GM15510 (cell line): ENCODE data around the gene OR52E5.

Source experiments
- POLR2A ChIP-seq: IDR thresholded peaks from 3 replicates; pipeline ENCODE4 v1.6.1; 2011; ENCODE audit warnings: borderline replicate concordance; ENCODE audit not compliant: insufficient read length; ENCODE audit errors: extremely low read depth

OR52E5 gene

DNA sequence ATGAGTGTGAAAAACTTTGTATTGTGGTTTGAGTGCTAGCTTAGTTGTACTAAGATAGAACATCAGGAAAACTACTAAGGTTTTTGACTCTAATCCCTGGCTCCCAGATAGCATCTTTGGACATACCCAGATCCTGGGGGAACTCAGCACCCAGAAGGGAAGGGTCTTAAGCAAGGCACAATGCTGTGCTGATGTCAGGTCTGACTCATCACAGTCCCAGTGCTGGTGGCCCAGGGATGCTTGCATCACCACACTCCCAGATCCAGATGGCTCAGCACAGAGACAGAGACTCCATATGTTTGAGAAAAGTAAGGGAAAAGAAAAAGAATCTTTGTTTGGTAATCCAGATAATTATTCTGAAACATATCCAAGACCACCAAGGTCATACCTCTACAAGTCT lies 30.8 kb downstream of the OR52E5 start:
- TF ChIP-seq POLR2A, result no peak

DNA sequence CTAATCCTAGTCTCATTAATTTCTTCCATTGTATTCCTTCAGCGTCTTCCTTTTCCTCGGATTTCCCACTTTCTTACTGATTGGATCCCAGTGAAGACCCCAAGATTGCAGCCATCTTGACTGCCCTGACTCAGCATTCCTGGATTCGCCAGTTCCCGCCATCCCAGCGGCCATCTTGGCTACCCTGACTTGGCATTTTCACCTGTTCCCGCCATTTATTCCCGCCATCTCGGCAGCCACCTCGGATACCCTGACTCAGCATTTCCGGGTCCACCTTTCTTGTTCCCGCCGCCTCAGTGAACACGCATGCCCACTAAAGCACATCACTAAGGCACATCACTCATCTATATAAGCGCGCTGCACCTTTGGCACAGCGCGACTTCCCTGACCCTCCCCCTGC lies 35.3 kb downstream of the OR52E5 start:
- no peak for TF ChIP-seq POLR2A

DNA sequence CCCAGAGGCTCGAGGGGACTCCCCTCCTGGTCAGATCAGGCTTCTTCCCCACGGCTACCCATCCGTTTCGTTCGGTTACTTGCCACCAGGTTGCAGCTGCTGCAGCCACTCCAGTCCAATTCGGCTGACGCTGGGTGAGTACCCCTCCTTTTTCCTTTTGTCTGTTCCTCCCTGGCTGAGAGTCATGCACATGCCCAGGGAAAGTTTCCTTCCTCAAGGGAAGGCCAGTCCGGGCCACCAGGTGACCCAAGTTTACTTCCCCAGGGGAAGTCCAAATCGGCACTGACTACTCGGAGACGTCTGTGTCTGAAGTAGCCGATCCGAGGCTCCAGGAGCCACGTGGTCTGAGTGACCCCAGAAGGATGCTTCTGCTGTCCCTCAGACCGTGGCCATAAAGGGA lies 35.8 kb downstream of the OR52E5 start:
- TF ChIP-seq POLR2A, result no peak

DNA sequence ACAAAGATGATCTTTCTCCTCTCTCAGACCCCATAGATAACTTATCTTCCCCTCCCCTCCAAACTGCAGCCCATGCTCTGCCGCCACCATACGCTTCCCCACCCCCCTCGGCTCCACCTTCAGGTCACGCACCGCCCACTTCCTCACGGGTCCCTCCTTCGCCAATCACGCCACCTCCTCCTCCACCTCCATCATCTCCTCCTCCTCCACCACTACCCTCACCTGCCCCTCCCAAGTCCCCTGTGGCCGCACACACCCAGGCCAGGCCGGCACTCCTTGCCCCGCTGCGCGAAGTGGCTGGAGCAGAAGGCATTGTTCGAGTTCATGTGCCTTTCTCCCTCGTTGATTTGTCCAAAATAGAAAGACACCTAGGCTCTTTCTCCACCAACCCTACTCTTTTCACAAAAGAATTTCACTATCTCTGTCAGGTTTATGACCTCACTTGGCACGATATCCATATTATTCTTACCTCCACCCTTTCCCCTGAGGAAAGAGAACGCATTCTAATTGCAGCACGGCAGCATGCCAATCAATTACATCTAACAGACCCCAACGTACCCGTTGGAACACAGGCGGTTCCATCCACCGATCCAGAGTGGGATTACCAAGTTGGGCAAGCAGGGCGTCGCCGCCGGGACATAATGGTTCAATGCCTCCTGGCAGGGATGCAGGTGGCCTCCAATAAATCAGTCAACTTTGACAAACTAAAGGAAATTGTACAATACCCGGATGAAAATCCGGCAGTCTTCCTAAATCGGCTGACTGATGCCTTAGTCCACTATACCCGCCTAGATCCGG lies 36.8 kb downstream of the OR52E5 start:
- TF ChIP-seq POLR2A, result no peak

DNA sequence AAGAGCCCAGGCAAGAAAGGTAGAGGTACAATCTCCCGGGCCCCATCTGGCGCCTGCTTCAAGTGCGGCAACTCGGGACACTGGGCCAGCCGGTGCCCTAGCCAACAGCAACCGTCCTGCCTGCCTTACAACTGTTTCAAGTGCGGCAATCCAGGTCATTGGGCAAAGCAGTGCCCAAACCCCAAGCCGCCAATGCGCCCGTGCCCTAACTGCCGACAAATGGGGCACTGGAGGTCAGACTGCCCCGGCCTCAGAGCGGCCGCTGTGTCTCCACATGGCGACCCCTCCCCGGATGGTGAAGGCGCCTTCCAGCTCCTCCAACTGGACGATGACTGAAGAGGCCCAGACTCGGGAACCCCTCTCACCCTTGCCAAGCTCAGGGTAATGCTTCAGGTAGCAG lies 37.6 kb downstream of the OR52E5 start:
- no peak for TF ChIP-seq POLR2A

DNA sequence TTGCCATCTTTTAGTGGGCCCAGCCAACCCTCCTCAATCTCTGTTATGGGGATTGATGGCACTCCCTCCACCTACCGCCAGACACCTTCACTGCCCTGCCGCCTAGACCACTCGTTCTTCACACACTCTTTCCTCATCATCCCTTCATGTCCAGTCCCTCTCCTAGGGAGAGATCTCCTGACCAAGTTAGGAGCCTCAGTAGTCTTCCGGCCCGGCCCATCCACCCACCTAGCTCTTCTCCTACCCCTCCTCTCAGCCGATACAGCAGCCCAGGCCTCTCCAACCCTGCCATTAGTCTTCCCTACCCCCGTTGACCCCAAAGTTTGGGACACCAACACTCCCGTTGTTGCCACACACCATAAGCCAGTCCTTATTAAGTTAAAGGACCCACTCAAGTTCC lies 38.1 kb downstream of the OR52E5 start:
- TF ChIP-seq POLR2A, result no peak

DNA sequence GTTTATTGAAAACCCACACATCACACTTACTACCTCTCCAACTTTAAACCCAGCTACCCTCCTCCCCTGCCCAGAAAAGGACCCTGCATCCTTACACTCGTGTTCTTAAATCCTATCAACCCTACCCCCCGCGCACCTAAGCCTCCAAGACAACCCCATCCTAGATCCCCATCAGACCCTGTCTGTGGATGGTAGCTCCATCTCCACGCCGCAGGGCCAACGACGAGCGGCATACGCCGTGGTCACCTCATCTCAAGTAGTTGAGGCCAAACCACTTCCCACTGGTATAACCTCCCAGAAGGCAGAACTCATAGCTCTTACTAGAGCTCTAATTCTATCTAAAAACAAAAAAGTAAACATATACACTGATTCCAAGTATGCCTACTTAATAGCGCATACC lies 39.7 kb downstream of the OR52E5 start:
- no peak for TF ChIP-seq POLR2A

DNA sequence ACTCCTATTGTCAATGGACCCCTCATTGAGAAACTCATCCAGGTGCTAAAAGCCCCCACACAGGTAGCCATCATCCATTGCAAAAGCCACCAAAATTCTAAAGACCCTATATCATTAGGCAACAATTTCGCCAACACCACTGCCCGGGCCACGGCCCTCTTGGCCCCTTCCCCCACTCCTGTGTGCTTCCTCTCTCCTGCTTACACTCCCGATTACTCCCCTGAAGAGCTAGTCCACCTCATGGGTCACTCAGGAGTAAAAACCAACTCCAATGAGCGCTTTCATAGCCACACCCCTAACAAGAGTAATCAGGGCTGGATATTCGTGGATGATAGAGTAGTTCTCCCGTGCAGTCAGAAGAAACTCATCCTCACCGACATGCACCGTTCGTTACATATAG lies 40.1 kb downstream of the OR52E5 start:
- no peak for TF ChIP-seq POLR2A

DNA sequence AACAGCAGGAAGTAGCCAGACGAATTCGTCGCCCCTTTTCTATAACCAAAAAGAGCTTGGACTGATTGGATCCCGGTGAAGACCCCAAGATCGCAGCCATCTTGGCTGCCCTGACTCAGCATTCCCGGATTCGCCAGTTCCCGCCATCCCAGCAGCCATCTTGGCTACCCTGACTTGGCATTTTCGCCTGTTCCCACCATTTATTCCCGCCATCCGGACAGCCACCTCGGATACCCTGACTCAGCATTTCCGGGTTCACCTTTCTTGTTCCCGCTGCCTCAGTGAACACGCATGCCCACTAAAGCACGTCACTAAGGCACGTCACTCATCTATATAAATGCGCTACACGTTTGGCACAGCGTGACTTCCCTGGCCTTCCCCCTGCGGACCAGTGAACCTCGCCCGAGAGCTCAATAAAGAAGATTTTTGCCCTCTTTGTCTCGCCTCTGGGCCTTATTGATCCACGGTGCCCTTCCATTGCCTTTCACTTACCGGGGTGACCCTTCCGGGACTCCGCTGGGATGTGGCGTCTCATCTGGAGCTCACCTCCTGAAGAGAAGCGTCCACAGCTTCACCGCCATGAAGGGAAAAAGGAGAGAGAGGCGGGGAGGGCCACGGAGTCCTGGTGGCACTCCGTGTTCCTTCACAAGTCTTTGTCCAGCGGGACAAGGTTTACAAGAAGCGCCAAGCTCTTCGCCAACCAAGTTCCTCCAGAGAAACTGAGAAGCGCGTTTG lies 45.0 kb downstream of the OR52E5 start:
- no peak for TF ChIP-seq POLR2A

DNA sequence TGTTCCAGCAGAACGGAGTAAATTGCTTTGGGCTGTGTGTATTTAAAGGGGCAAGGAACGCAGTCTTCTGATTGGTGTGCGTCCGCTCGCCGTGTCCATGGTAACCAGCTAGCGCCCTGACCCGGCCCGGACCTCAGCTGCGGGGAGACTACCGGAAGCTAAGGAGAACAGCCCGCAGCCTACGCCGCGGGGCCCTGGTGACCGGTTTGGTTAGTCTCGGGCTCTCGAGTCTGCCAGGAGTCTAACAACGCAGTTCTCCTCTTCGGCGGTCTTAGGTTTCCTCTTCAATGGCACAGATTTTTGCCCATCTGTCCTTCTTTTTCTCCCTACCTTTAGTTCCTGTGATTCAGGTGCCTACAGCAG lies 45.6 kb downstream of the OR52E5 start:
- no peak for TF ChIP-seq POLR2A

DNA sequence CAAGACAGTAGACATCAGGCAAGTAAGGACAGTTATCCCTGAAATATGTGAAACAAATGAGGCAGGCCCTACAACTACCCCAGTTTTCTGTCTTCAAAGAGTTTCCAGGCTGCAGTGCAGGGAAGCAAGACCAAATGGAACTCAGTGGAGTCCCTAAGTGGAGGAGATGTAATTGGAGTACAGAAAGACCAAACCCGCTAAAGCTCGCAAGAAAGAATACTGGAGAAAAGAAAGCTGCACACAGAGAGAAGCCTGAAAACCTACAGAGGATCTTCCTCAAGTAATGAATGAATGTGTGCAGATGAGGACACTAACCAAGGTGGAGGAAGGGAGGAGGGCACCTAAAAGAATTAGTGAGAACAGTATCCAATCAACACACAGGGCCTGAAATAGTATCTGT lies 47.7 kb downstream of the OR52E5 start:
- no peak for TF ChIP-seq POLR2A

DNA sequence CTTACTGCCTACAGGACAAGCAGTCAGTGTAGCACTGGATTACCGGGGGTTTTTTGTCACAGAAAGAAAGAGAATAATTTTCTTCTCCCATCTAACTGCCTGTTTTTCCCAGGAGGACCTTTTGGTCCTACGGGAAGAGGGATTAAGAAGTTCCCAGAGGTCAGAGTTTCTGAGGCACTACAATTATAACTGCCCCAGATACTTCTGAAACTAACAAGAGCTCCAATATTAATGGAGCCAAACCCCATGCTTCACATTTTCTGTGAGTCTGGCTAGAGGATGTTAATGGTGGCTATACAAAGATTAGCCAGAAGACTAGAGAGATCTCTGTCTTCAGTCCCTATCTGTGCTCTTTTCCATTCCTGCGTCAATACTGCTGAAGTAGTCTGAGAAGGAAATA lies 48.9 kb downstream of the OR52E5 start, which contains the start of gene OR56A3:
TSS of gene OR56A3 (plus strand) at position 301 of the 400 bp plus-strand sequence. CDS start 5,096 bp downstream, outside the sequence.
- TF ChIP-seq POLR2A, result no peak
